H7 (cell line): ENCODE results near the gene ZNF777. TPM values are rescaled to one million over a fixed set of nuclear protein-coding genes. Genes with fewer than 3 reads are reported as not detected.

Experiments
- DNase-seq: peaks from one replicate; pipeline ENCODE4 v3.0.0; 2012
- H3K27me3 ChIP-seq: 2 replicates; pipeline ENCODE4 v1.6.0; 2011; ENCODE audit warnings: mild to moderate bottlenecking, low read length; ENCODE audit not compliant: control insufficient read depth, insufficient read depth
- H3K36me3 ChIP-seq: replicated peaks from 2 replicates; pipeline ENCODE4 v1.5.1; 2011; ENCODE audit warnings: low read length; ENCODE audit not compliant: control insufficient read depth, insufficient read depth
- H3K4me3 ChIP-seq: 2 replicates; pipeline ENCODE4 v1.5.1; 2011; ENCODE audit warnings: low read depth, mild to moderate bottlenecking, control low read depth, low read length, moderate library complexity; ENCODE audit not compliant: insufficient read depth
- total RNA-seq: library from RNA; depleted of rRNA; stranded (reverse); fragments of >200 nt; shearing (Covaris generic); gene quantifications from 2 replicates; pipeline ENCODE4 v1.2.3, GENCODE V29; 2014

ZNF777 gene
- total RNA-seq, 1 experiment from 2014 or later, result 9.0 TPM

DNA sequence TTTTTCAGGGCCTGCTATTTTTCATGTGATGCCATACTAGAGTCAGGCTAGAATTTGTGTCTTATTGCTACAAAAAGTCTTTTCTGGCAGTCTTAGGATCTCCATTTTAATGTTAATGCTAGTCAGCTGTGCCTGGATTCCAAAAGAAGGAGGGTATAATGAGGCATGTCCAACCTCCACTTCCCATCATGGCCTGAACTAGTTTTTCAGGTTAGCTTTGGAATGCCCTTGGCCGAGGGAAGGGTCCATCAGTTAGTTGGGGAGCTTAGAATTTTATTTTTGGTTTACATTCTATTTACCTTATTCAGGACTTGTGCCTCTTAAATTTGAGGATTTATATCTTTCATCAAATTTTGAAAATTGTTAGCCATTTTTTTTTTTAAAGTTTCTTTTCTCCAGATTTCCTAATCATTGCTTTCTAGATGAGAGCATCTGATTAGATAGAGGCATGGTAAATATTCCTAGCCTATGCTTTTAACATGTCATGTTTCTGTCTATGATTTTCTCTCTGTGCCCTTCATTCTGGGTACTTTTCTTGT is 6.5 kb upstream of the ZNF777 start:
- DNase-seq, result no peak
- H3K4me3 ChIP-seq, result no peak overlapping the region

GRCh38 chr7:149466364-149466763 is 5.5 kb upstream of the ZNF777 start:
- no peak for DNase-seq
- peaks cover 6% of the 10 kb centered on the region for H3K27me3 ChIP-seq
- H3K4me3 ChIP-seq, result no peak overlapping the region
- H3K36me3 ChIP-seq, result no peaks in the 10 kb centered on the region

More for the DNA sequence above, 6.5 kb upstream of the ZNF777 start:
- no peaks in the 10 kb centered on the region for H3K36me3 ChIP-seq
- H3K27me3 ChIP-seq, result peaks cover under 1% of the 10 kb centered on the region; the same call in 1 of the 2 replicates

GRCh38 chr7:149463500-149464161 is 2.8 kb upstream of the ZNF777 start:
- H3K36me3 ChIP-seq, result no peaks in the 10 kb centered on the region
- H3K27me3 ChIP-seq, result peaks cover 20% of the 10 kb centered on the region
- DNase-seq, result no peak
- no peak overlapping the region for H3K4me3 ChIP-seq

- Histone ChIP-seq H3K4me3 (no peak overlapping the region), H3K36me3 (no peaks in the 10 kb centered on the region), H3K27me3 (peaks cover 22% of the 10 kb centered on the region)
- DNase-seq, result no peak
These were observed 1.2 kb upstream of the ZNF777 start for GRCh38 chr7:149462101-149462520.

DNA sequence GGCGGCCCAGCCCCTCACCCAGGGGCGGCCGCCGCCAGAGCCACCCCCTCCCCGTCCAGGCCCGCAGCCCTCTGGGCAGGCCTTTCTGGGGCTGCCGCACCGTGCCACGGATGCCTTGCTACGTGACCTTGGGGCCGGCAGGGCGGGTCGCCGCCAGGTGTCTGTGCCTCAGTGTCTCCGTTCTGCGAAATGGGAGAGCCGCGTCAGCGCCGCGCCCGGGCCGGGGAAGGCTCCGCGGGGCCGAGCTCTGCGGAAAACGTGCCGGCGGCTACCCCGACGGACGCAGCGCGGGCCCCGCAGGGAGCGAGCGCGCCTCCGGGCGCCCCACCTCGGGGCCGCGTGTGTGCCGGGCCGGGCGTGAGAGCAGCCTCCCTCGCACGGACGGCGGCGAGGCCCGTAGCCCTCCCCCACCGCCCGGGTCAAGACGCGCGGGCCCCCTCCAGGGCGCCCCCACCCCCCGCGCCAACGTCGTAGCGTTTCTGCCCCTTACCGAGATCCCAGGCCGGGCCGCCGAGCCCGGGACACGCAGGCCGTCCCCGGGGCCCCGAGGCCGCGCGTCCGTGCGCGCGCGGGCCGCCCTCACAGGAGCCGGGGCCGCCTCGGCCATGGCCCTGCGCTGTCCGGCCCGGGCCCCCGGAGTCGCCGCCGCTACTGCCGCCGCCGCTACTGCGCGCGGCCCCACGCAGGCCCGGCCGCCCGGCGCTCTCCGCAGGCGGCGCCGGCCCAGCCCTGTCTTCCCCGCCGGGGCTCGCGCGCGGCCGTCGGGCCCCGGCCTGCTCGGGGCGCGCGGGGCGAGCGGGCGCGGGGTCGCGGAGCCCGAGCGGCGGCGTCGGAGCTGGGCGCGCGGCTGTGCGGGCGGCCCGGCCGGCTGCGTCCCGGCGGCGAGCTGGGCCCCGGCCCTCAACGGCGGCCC is 1.1 kb downstream of the ZNF777 start:
- peak; percentile 86 for DNase-seq
- peaks cover 22% of the 10 kb centered on the region for H3K27me3 ChIP-seq
- peak overlapping the region; percentile 65 for H3K4me3 ChIP-seq
- no peaks in the 10 kb centered on the region; the same call in 1 of the 2 replicates for H3K36me3 ChIP-seq

GRCh38 chr7:149459201-149459539 is 1.7 kb downstream of the ZNF777 start:
- Histone ChIP-seq H3K4me3 (peak overlapping the region; percentile 47), H3K27me3 (peaks cover 22% of the 10 kb centered on the region), H3K36me3 (no peaks in the 10 kb centered on the region; the same call in 1 of the 2 replicates)
- no peak for DNase-seq

GRCh38 chr7:149458235-149458634 is 2.6 kb downstream of the ZNF777 start:
- DNase-seq, result no peak
- peaks cover 1% of the 10 kb centered on the region for H3K36me3 ChIP-seq
- peaks cover 22% of the 10 kb centered on the region for H3K27me3 ChIP-seq
- H3K4me3 ChIP-seq, result no peak overlapping the region

- H3K36me3 ChIP-seq, result peaks cover 1% of the 10 kb centered on the region
- H3K27me3 ChIP-seq, result peaks cover 22% of the 10 kb centered on the region
- no peak overlapping the region for H3K4me3 ChIP-seq
- no peak for DNase-seq
These were observed 3.1 kb downstream of the ZNF777 start for GRCh38 chr7:149457766-149458165.

DNA sequence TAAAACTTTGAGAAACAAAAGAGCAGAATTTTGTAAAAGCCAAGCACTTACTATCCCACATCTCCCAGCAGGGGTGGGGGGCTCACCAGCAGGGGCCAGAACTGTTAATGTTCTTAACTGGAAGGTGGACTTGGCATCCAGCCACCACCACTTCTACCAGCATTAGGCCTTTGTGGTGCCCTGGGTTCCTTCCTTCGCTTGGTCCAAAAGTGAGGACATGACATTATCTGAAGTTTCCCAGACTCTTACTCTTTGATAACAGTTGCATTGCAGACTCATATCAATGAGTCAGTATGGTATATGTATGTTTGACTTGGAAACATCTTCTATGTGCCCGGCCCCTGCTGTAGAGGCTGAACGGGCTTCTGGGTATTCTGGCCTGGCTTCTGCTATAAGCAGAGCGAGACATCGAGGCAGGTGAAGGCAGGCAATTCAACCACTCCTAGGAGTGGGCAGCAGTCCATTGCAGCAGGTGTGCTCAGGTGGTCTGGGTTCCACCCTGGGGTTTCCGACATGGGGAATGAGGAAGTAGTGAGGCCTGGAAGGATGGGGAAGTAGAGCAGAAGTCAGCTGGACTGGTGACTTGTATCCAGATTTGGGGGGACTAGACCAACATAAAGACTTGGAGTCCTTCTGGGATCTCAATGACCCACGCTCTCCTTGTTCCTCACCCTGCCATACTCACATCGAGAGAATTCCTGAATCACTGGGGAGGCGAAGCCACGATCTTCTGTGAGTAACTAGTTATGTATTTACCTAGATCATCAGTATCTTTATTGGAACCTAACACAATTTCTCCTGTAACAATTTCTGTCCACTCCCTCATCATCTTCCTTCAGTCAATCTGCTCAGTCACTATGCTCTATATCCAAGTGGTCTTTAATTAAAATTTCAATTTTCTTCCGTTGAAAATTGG is 4.1 kb downstream of the ZNF777 start:
- Histone ChIP-seq H3K27me3 (peaks cover 19% of the 10 kb centered on the region), H3K4me3 (no peak overlapping the region), H3K36me3 (peaks cover 1% of the 10 kb centered on the region)
- no peak for DNase-seq

GRCh38 chr7:149455175-149455950 is 5.5 kb downstream of the ZNF777 start:
- no peak for DNase-seq
- Histone ChIP-seq H3K36me3 (peaks cover 1% of the 10 kb centered on the region), H3K27me3 (peaks cover 9% of the 10 kb centered on the region), H3K4me3 (no peak overlapping the region)

DNA sequence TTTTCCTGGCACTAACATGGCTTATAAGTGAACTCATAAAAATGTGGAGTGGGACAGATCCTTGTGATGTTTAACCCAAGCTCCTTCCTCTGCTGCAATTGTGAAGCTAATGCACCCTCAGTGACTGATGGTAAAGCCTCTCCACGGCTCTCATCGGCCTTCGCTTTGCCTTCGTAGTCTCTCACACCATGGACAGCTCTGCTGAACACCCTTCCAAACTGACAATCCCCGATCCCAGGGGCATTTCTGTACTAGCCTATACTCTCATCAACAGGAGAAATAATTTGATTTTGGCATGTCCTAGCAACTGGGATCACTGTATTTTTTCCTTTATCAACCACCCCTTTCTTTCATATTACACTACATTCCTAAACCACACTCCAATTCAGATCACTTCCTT is 6.1 kb downstream of the ZNF777 start:
- DNase-seq, result no peak
- Histone ChIP-seq H3K4me3 (no peak overlapping the region), H3K27me3 (peaks cover 9% of the 10 kb centered on the region), H3K36me3 (peaks cover 5% of the 10 kb centered on the region)

GRCh38 chr7:149454006-149454405 is 6.9 kb downstream of the ZNF777 start:
- peaks cover 4% of the 10 kb centered on the region for H3K27me3 ChIP-seq
- DNase-seq, result no peak
- H3K36me3 ChIP-seq, result peaks cover 8% of the 10 kb centered on the region

DNA sequence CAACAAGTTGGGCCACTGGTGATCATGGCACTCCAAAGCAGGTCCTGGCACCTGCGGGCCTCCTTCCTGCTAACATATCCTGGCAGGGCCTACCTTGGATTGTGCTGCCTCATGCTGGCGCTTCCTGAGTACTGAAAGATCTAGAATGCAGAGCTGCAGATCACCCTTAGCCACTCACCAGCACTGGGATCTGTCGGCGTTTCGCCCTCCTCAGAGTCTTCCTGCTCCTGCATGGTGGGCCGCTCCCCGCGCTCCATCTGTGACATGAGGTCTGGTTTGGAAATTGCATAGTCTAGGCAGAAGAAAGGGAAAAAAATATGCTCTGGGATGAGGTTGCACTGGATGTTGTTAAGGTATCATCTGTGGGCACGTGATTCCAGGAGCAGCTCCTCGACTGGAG is 10.0 kb downstream of the ZNF777 start:
- Histone ChIP-seq H3K27me3 (no peaks in the 10 kb centered on the region), H3K4me3 (no peak overlapping the region), H3K36me3 (peaks cover 8% of the 10 kb centered on the region)
- DNase-seq, result no peak

More at GRCh38 chr7:149454006-149454405, 6.9 kb downstream of the ZNF777 start:
- H3K4me3 ChIP-seq, result no peak overlapping the region
